Measurements from ENCODE around the gene CLSTN2. TPM values are rescaled to one million over a fixed set of nuclear protein-coding genes. Genes with fewer than 3 reads are reported as not detected.

Gene CLSTN2
- total and polyA plus RNA-seq, 2 of the 13 experiments (the other 11 are each of a cell fraction or from before 2014, with no cell fraction given) = not detected

GRCh38 chr3:140347151-140347550 is 412.2 kb downstream of the CLSTN2 start:
- no peaks in the 10 kb centered on the region for H3K79me2 ChIP-seq (ENCODE audit: insufficient read depth, low read length)
- no peak for DNase-seq (ENCODE audit: low spot score)
- no peak overlapping the region for H3K4me3 ChIP-seq (replicated peaks in 1 of 3; ENCODE audit: insufficient read depth in 1 of 3, low read depth in 2 of 3, low read length in 3 of 3)
- H3K9me3 ChIP-seq (ENCODE audit: low read length) = no peaks in the 10 kb centered on the region
- intact Hi-C loops (cut with micrococcal nuclease; ENCODE audit: unreplicated experiment) = no loop called here
- H3K4me2 ChIP-seq (ENCODE audit: low read depth, low read length) = no peak overlapping the region
- H3K27ac ChIP-seq (ENCODE audit: extremely low read length, insufficient read depth, low read length) = no peak overlapping the region
- H3K36me3 ChIP-seq (replicated peaks in 1 of 2; ENCODE audit: control insufficient read depth in 1 of 2, insufficient read depth in 2 of 2, low read length in 2 of 2) = no peaks in the 10 kb centered on the region
- BruUV-seq (replicated peaks) = no TSS peak
- H2AFZ ChIP-seq (ENCODE audit: low read length) = no peak overlapping the region
- ATAC-seq = no peak
- POLR2A ChIA-PET = no interaction called here
- in situ Hi-C loops (cut with HindIII; ENCODE audit: extremely low pct_ligation_motif_present, low pct_unique_long_range_greater_than_20kb) = no loop called here
- no peak for FAIRE-seq
- H4K20me1 ChIP-seq (ENCODE audit: insufficient read depth, low read length) = no peaks in the 10 kb centered on the region
- no peaks in the 10 kb centered on the region for H3K27me3 ChIP-seq (ENCODE audit: control insufficient read depth in 1 of 2, insufficient read depth in 2 of 2, low read length in 2 of 2)
- CTCF ChIA-PET (ENCODE audit: low intra/inter-chr PET ratio, low total read pairs) = no interaction called here
- H3K9ac ChIP-seq (ENCODE audit: insufficient read depth, low read depth, low read length) = no peak overlapping the region
- no peaks in the 10 kb centered on the region for H3K4me1 ChIP-seq (ENCODE audit: insufficient read depth, low read length)
- TF ChIP-seq, protein P1, sequence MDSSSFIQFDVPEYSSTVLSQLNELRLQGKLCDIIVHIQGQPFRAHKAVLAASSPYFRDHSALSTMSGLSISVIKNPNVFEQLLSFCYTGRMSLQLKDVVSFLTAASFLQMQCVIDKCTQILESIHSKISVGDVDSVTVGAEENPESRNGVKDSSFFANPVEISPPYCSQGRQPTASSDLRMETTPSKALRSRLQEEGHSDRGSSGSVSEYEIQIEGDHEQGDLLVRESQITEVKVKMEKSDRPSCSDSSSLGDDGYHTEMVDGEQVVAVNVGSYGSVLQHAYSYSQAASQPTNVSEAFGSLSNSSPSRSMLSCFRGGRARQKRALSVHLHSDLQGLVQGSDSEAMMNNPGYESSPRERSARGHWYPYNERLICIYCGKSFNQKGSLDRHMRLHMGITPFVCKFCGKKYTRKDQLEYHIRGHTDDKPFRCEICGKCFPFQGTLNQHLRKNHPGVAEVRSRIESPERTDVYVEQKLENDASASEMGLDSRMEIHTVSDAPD (CRISPR knock-in tag; IDR thresholded peaks at IDR 0.05) = no peak
- TF ChIP-seq ZNF709 (CRISPR knock-in tag; IDR thresholded peaks at IDR 0.05) (no peak), TGIF2 (CRISPR knock-in tag; IDR thresholded peaks at IDR 0.05) (no peak), SMAD1 (CRISPR knock-in tag; IDR thresholded peaks at IDR 0.05; ENCODE audit: borderline replicate concordance, low read depth) (no peak), ZNF441 (CRISPR knock-in tag; IDR thresholded peaks at IDR 0.05; ENCODE audit: borderline replicate concordance) (no peak), ZBTB46 (CRISPR knock-in tag; IDR thresholded peaks at IDR 0.05; ENCODE audit: borderline replicate concordance) (no peak), MAFF (IDR thresholded peaks at IDR 0.05; ENCODE audit: low read depth, low read length) (no peak), RBM22 (optimal IDR thresholded peaks at IDR 0.05; ENCODE audit: low read length) (no peak), POGZ (CRISPR knock-in tag; IDR thresholded peaks at IDR 0.05) (no peak), ZNF17 (CRISPR knock-in tag; IDR thresholded peaks at IDR 0.05) (no peak), CEBPB (IDR thresholded peaks at IDR 0.05; ENCODE audit: borderline replicate concordance, low read depth, low read length) (no peak), EP300 (IDR thresholded peaks at IDR 0.05; ENCODE audit: low read depth in 2 of 2, low read length in 2 of 2) (no peak), EP300 (CRISPR knock-in tag; IDR thresholded peaks at IDR 0.05; ENCODE audit: borderline replicate concordance) (no peak), IKZF4 (CRISPR knock-in tag; IDR thresholded peaks at IDR 0.05; ENCODE audit: borderline replicate concordance, low read depth, not compliant biosample characterization) (no peak), MTF1 (CRISPR knock-in tag; IDR thresholded peaks at IDR 0.05) (no peak), RARG (CRISPR knock-in tag; IDR thresholded peaks at IDR 0.05; ENCODE audit: low read depth) (no peak), THRA (CRISPR knock-in tag; IDR thresholded peaks at IDR 0.05; ENCODE audit: borderline replicate concordance) (no peak), UBTF (CRISPR knock-in tag; IDR thresholded peaks at IDR 0.05) (no peak)
